Stimulated activated CD8-positive, alpha-beta memory T cell treated with anti-CD3 and anti-CD28 coated beads, Interleukin-15, amount 100 ng/mL, for 1 hour (primary cell): ENCODE measurements around the gene PDXDC1.
"Not testable (repeated sequence)": the region's sequence is repeated elsewhere in the genome, so short reads cannot be mapped to it uniquely, and the experiment has no call there.

ENCODE experiments used
- DNase-seq: peaks from one replicate; pipeline ENCODE4 v3.0.0-alpha.2; 2020; ENCODE audit warnings: low read depth

Gene PDXDC1

DNA sequence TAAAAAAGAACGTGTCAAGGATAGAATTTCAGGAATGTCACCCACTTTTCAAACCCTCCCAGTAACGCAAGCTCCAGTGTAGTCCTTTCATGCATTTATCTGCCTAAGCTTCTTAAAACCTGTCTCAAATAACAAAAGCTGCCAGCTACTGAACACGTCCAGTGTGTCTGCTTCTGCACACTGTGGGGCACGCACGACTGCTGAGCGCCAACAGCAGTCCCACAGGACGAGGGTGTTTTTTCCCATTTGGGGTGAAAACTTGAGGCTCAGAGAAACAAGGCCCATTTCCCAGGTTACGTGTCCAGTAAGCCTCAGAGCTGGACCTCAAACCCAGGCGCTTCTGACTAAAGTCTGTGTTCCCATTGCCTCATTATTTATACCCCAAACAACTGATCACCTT, 63.9 kb downstream of the PDXDC1 start:
- DNase-seq: no peak

DNA sequence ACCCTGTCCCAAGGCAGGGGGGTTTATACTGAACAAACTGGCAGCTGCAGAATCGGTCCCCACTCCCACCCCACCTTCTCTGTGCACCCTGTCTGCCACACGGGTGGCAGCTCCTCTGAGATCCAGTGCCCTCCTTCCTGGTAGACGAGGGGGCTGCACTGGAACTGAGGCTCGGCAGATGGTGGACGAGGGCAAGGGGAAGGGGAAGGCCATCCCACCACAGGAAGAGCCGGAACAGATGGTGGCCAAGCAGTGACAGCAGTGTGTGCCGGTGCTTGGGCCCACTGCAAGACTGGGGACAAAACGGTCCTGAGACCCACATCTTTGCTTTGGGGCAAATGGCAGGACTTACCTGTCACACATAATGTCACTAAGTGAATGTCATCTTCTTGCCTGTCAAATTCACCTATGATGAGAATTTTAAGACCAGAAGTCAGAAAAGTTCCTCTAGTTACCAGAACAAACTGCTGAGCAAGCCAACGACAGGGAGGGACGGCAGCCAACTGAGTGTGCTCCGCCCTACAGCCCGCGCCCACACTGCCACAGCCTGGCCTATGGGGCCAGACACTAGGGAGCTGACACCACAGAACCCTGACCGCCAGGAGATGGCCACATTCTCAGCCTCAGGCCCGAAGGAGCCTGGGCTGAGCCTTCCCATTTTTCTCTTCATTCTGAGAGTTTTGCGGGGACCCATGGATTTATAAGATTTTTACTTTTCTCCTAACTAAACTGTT, 66.6 kb downstream of the PDXDC1 start:
- no peak for DNase-seq

DNA sequence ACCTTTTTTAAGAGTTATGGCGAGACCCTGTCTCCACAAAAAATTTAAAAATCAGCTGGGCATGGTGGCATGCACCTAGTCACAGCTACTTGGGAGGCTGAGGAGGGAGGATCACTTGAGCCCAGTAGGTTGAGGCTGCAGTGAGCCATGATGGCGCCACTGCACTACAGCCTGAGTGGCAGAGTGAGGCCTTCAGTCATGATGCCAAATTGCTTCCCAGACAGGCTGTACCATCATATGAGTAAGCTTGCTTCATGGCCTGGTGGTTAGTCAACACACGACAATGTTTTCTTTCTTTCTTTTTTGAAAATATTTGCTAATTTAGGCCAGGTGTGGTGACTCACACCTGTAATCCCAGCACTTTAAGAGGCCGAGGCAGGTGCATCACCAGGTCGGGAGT, 68.5 kb downstream of the PDXDC1 start:
- DNase-seq: no peak

DNA sequence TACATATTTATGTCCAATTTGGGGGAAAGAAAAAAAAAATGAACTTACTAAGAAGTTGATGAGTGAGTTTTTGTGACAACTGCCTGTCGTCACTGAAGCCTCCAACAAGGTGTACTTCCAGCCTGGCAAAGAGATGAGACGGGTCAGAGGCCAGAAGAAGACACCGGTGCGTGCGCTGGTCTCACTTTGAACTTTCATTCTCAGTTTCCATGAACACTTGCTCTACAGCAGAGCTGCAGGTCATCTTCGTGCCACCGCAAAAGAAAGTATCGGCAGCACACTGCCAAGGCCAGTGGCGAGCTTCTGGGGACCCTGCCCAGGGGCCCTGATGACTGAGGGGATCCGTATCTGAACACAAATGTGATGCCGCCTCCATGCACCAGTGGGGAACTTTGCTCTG, 69.5 kb downstream of the PDXDC1 start:
- DNase-seq: no peak

DNA sequence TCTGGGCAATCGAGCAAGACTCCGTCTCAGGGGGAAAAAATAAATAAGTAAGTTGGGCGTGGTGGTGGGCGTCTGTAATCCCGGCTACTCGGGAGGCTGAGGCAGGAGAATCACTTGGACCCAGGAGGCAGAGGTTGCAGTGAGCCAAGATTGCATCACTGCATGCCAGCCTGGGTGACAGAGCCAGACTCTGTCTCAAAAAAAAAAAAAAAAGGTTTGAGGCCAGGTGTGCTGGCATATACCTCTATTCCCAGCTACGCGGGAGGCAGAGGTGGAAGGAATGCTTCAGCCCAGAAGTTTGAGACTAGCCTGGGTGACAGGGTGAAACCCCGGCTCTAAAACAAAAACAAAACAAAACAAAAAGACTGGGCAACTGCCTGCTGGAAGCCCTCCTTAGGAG, 70.4 kb downstream of the PDXDC1 start:
- not testable (repeated sequence) for DNase-seq

DNA sequence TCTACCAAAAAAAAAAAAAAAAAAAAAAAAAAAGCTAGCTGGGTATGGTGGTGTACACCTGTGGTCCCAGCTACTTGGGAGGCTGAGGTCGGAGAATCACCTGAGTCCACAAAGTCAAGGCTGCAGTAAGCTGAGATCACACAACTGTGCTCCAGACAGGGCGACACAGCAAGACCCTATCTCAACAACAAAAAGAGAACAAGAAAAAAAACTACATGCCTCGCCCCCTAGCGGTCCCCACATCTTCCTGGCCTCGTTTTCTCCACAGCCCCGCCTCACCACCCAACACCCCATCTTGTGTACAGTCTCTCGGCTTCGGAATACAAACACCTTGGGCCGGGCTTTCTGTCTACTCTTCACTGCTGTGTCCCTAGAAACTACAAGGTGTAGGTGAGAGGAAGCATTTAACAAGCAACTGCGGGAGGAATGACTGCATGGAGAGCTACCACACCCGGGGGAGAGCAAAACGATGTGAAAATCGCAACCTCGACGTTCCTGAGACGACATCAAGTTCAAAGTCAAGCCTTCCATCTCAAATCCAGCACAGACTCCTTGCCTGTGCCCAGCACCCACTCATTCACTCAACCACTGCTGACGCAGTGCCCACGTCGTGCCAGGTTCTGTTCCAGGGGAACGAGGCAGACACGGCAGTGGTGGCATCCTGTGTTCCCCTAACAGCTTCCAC, 72.0 kb downstream of the PDXDC1 start:
- DNase-seq: no peak

DNA sequence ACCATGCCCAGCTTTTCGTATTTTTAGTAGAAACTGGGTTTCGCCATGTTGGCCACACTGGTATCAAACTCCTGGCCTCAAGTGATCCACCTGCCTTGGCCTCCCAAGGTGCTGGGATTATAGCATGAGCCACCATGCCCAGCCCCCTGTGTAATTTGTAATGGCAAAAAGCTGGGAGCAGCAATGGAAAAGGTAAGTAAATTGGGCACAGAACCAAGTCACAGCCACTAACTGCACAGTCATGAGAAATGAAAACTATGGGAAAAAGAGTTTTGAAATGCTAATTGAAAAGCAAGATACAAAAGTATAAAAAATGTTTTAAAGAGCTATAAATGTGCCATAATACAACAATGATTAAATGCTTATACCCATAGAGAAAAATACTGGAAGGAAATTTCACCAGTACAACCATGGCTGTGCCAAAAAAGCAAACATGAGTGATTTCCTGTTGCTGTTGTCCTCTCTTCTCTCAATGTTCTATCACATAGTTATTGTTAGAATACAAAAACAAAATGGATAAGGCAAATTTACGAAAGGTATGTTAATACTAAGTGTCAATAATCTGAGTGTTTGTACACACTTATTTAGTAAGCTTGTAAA, 74.9 kb downstream of the PDXDC1 start:
- DNase-seq: no peak

DNA sequence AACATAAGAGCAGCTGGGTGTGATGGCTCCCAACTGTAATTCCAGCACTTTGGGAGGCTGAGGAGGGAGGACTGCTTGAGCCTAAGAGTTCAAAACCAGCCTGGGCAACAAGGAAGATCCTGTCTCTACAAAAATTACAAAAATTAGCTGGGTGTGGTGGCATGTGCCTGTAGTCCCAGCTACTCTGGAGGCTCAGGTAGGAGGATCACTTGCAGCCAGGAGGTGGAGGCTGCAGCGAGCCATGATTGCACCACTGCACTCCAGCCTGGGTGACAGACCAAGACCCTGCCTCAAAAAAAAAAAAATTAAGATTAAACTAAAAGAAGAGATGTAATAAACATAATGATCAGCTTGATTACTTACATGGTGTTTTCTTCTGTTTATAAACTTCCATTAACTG, 75.6 kb downstream of the PDXDC1 start:
- not testable (repeated sequence) for DNase-seq

DNA sequence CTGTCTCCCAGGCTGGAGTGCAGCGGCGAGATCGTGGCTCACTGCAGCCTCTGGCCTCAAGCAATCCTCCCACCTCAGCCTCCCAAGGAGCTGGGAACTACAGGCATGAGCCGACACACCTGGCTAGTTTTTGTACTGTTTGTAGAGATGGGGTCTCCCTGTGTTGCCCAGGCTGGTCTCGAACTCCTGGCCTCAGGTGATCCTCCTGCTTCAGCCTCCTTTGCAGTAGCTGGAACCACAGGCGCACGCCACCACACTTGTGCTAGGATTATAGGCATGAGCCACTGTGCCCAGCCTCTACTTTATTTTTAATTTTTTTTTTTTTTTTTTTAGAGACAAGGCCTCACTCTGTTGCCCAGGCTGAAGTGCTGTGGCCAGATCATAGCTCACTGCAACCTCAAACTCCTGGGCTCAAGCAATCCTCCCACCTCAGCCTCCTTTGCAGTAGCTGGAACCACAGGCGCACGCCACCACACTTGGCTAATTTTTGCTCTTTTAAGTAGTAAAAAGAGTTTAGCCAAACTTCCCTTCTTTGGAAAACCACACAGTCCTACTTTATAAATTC, 76.6 kb downstream of the PDXDC1 start:
- DNase-seq: no peak

DNA sequence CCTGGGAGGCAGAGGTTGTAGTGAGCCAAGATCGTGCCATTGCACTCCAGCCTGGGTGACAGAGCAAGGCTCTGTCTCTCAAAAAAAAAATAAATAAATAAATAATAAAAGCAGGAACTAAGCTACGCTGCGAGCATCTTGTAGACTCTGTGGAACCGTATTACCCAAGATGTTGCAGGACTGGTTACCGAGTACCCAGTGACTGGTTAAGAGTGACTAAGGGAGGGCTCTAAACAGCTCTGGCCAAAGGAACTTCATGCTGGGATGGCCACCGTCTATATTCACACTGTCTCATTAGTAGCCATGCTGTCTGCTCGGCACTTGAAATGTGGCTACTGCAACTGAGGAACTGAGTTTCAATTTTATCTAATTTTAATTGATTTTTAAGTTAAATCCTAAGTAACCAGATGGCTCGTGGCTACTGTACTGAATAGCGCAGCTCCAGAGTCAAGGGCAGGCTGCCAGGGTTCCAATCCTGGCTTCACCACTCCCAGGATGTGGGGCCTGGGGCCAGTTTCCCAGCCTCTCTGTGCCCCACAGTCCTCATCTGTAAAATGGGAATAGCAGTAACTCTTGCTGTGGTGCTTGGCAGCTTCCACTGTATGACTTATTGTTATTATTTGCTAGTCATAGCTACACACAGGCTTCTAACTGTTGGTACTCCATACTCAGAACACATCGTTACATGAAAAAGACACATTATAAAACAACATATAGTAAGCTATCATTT, 78.1 kb downstream of the PDXDC1 start:
- DNase-seq: no peak

DNA sequence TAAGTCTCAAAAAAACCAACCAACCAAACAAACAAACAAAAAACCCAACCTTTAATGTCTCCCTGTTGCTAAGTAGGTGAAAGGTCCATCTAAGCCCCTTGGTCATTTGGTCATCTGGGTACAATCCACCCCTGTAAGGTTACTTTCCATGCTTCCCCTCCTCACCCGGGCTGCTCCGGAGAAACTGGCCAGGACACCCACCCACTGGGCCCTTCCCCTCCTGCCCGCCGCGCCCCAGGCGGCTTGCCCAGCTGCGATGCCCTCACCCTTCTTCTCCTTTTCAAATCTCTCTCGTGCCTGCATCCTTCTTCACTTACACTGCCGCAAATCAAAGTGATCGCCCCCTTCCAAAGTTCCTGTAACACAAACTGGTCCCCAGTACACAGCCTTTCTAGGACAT, 79.1 kb downstream of the PDXDC1 start:
- DNase-seq: no peak

DNA sequence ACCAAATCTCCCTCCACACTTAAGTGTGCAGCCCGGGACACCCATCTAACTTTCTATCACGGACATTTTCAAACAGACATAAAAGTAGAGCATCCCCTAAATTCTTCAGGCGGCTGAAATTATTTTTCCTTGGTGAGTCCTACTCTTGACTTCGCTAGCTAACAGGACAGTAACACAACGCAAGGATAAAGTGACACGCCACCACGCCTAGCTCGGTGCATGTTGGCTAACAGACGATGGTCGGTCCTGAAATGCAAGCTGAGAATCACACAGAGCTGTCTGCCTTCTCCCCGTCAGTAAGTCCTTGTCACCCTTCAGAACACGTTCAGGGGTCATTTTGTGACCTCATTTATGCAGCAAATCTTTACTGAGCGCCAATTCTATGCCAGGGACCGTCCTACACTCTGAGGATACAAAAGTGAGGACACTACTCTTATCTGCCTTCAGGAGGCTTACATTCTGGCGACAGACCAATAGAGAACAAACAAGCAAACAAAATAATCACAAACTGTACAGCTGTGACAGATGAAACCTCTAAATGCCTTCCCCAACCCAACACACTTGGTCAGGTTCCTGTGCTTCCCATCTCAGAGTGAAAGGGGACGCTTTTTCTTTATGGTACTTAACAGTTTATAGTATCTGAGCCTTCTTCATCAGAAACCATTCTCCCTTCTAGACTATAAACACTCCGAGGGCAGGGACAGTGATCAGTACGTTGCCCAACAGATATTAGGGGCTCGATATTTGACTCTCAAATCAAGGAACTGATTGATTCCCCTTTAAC, 79.7 kb downstream of the PDXDC1 start:
- DNase-seq: no peak

DNA sequence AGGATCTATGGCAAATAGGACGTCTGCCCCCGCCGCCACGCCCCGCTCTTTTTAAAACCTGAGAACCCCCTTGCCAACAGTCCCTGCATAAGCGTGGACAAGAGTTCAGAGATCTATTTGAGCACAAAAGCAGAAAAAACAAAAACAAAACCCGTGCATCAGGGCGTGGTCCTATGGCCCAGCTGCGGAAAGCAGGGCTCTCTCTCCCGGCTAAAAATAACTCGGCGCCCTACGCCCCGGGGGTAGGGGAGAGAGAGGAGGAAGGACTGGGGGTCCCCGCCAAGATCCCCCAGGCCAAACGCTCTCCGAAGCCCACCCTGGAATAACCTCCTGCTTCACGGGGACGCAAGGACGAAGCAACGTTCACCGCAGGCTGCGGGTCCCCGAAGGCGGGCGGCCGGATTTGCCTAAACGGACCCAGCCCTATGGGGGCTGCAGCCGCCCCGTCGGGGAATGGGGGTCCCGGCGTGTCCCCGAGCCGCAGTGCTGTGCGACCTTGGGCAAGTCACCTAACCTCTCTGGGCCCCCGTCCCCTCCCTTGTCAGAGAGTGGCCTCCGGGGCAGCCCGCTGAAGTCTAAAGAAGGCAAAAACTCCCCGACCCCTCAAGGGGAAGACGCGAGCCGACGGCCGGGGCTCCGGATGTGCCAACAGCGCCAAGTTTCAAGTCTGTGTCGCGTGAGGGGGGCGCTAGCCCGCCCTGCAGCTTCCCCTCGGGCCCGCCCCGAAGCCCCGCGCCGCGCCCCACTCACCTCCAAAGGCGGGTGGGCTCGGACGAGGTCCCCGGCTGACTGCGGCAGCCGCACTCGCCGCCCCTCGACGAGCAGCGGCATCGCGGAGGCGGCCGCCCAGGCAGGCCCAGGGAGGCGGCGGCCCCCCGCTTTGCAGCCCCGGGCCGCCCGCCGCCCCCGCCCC, 80.6 kb downstream of the PDXDC1 start:
- DNase-seq: peak; percentile 39

DNA sequence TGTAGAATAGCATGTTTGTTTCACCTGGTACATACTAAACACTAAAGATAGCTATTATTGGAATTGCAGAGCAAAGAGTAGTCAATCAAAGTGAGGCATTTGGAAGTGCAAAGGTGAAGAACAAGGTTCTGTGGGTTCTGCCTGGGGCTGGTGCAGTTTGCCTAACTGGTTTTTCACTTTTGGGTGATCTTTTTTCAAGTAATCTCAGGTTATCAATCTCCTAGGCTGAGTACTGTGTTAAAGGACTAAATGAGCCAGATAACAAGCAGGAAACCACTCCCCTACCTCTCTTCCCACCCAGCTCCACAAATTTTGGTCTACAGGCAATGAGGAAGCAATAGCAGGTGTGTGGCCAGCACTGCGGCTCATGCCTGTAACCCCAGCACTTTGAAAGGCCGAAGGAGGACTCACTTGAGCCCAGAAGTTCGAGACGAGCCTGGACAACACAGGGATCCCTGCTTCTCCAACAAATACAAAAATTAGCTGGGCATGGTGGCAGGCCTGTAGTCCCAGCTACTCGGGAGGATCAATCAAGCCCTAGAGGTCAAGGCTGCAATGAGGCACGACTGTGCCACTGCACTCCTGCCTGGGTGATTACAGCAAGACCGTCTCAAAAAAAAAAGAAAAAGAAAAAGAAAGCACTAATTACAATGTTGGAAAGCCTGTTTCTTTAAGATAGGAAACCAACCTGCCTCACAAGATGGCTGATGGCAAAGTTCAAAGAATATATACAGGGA, 83.0 kb downstream of the PDXDC1 start:
- DNase-seq: no peak

DNA sequence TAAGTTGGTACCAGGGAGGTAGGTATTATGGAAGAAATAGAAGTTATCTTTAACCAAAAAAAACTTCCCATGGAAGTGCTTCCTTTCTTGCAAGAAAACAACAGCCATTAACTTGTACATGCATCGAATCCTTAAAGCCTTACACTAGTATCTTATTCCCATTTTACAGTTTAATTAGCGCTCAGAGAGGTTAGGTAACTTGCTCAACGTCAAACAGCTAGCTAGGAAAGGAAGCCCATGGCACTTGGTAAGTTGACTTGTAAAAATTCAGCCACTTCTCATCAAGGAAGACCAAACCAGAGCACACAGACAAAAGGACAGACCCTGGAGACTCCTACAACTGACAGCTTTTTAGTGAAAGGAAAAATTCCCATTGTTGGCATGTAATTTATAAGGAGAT, 84.5 kb downstream of the PDXDC1 start:
- DNase-seq: no peak

DNA sequence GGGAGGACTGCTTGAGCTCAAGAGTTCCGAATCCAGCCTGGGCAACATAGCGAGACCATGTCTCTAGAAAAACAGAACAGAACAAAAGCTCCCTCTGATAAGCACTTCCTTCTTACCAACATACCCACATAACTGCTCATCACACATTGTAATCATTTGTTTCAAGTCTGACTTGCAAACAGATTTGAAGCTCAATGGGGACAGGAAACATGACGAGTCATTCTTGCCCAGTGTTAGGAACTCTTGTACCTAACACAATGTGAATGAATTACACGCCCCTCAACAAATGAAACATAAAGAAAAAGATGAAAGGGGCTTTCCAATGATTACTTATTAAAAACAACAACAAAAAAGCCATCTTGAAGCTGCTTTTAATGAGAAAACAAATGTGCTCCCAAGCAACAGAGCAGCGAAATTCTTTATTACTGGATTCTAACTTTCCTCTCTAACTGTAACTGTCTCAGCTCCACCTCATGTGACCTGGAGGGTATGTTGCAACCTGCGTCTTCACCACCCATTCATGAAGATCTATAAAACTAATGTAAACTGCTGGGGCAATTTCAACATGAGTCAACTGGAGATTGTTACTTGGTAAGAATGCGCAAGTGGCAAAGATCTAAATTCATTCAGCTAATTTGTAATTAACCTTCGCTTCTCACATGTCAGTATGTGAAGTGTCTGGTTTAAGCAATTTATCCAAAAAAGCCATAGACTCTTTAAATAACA, 87.4 kb downstream of the PDXDC1 start:
- DNase-seq: not testable (repeated sequence)

DNA sequence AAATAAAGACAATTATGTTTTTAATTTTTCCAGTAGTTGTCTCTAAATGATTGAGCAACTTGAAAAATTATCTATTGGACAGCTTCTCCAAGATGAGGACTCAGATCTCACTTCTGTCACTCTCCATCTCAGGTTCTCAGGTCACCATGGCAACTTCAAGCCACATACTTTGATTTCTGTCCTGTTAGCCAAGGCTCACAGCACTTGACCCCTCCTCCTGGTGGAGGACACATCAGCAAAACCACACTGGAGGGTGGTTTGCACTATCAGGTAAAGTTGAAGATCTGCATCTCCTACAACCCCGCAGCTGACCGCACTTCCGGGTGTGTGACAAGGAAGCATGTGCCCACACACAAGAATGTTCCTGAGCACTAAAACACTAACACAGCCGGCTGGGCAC, 91.1 kb downstream of the PDXDC1 start:
- DNase-seq: not testable (repeated sequence)

DNA sequence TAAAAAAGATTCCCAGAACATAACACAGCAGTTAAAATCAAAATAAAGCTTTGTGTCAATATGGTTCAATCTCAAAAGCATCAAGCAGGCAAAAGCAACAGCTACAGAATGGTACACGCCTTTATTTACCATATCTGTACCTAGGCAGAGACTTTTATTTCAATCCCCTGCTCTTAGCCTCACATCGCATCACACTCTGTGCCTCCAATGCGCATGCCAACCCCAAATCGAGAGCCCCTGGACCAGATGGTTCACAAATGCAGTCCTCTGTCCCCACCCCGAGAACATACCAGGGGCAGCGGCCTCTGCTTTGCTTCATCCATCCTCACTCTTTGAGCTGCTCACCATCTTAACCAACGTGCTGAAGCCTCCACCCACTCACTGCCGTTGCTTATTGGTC, 91.9 kb downstream of the PDXDC1 start:
- not testable (repeated sequence) for DNase-seq

DNA sequence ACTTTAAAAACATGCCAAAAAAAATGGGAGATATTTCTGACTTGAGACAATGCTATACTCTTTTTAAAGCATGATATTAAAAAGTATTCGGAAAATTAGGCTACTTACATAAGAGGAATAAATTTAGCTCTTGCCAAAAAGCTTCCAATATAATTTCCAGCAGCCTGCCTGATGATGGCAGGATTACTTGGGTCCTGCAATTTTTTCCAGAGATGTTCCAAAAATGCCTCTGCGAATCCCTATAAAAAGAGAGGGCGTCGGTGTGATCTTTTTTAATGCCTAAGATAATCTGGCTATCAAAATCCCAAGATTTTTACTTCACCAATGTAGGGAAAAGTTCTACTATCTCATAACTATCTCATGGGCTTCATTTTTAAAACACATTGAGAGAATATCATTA, 96.2 kb downstream of the PDXDC1 start:
- not testable (repeated sequence) for DNase-seq
